GM23338 (cell line): Measurements from ENCODE around the gene FAM149B1. TPM values are rescaled to one million over a fixed set of nuclear protein-coding genes. Genes with fewer than 3 reads are reported as not detected.

Experiments
- ATAC-seq: fragments of 200-7000 bp; cut with Tn5 transposase; 3 replicates; pipeline ENCODE4 v1.9.1; 2020
- DNase-seq: peaks from one replicate; pipeline ENCODE4 v3.0.0-alpha.2; 2015; ENCODE audit warnings: low spot score
- H2AFZ ChIP-seq: fragments of 200-600 bp; sonication (generic); 2 replicates; pipeline ENCODE4 v1.8.0; 2016; ENCODE audit warnings: antibody characterized with exemption, mild to moderate bottlenecking, moderate library complexity
- H3F3A ChIP-seq: fragments of 200-600 bp; sonication (generic); replicated peaks from 2 replicates; pipeline ENCODE4 v1.8.0; 2017; ENCODE audit warnings: antibody characterized with exemption, mixed run types, low read depth
- H3K27ac ChIP-seq: fragments of 200-600 bp; sonication (generic); 2 replicates; pipeline ENCODE4 v1.6.1; 2016; ENCODE audit warnings: low read depth
- H3K27me3 ChIP-seq: fragments of 200-600 bp; sonication (generic); 2 replicates; pipeline ENCODE4 v1.8.0; 2016; ENCODE audit warnings: mild to moderate bottlenecking, mixed run types, moderate library complexity; ENCODE audit not compliant: insufficient read depth
- H3K36me3 ChIP-seq: fragments of 200-600 bp; sonication (generic); 2 replicates; pipeline ENCODE4 v1.8.0; 2016; ENCODE audit warnings: mild to moderate bottlenecking; ENCODE audit not compliant: insufficient read depth
- H3K4me1 ChIP-seq: fragments of 200-600 bp; sonication (generic); 2 replicates; pipeline ENCODE4 v1.8.0; 2016; ENCODE audit warnings: mild to moderate bottlenecking, moderate library complexity; ENCODE audit not compliant: insufficient read depth
- H3K4me2 ChIP-seq: fragments of 200-600 bp; sonication (generic); 2 replicates; pipeline ENCODE4 v1.7.1; 2017; ENCODE audit warnings: mixed run types
- H3K4me3 ChIP-seq: fragments of 200-600 bp; sonication (generic); 2 replicates; pipeline ENCODE4 v1.6.1; 2016; ENCODE audit warnings: mixed run types
- H3K79me2 ChIP-seq: fragments of 200-600 bp; sonication (generic); replicated peaks from 2 replicates; pipeline ENCODE4 v1.8.0; 2017; ENCODE audit warnings: mild to moderate bottlenecking; ENCODE audit not compliant: insufficient read depth
- H3K9me2 ChIP-seq: fragments of 200-600 bp; sonication (generic); 2 replicates; pipeline ENCODE4 v1.8.0; 2017; ENCODE audit not compliant: insufficient read depth
- H4K20me1 ChIP-seq: fragments of 200-600 bp; sonication (generic); replicated peaks from 2 replicates; pipeline ENCODE4 v1.8.0; 2017; ENCODE audit warnings: mild to moderate bottlenecking; ENCODE audit not compliant: insufficient read depth
- H3K27ac Mint-ChIP-seq: 2 replicates; pipeline ENCODE4 v1.8.0; 2020; ENCODE audit warnings: inconsistent platforms, mild to moderate bottlenecking, moderate library complexity, mixed read lengths
- H3K27me3 Mint-ChIP-seq: 3 replicates; pipeline ENCODE4 v1.8.0; 2022; ENCODE audit warnings: low read depth, mild to moderate bottlenecking, moderate library complexity, mixed read lengths, inconsistent platforms; ENCODE audit not compliant: insufficient read depth, poor library complexity
- H3K36me3 Mint-ChIP-seq: 3 replicates; pipeline ENCODE4 v1.8.0; 2021; ENCODE audit warnings: low read depth, mild to moderate bottlenecking, inconsistent platforms, moderate library complexity, mixed read lengths
- H3K4me1 Mint-ChIP-seq: 3 replicates; pipeline ENCODE4 v1.8.0; 2020; ENCODE audit warnings: mild to moderate bottlenecking, inconsistent platforms, mixed read lengths
- H3K4me3 Mint-ChIP-seq: 3 replicates; pipeline ENCODE4 v1.8.0; 2021; ENCODE audit warnings: moderate library complexity, mild to moderate bottlenecking, inconsistent platforms, mixed read lengths
- H3K9me3 Mint-ChIP-seq: 3 replicates; pipeline ENCODE4 v1.8.0; 2020; ENCODE audit warnings: moderate library complexity, mild to moderate bottlenecking, inconsistent platforms, mixed read lengths
- CREB1 ChIP-seq: fragments of 250-450 bp; sonication (Bioruptor Pico); IDR thresholded peaks from 2 replicates; pipeline ENCODE4 v1.5.0; 2020; ENCODE audit warnings: low read depth, mild to moderate bottlenecking, moderate library complexity
- EZH2 ChIP-seq: fragments of 200-600 bp; sonication (generic); IDR thresholded peaks from one replicate; pipeline ENCODE4 v1.8.0; 2017; ENCODE audit warnings: antibody characterized with exemption, mild to moderate bottlenecking, low read depth; ENCODE audit not compliant: unreplicated experiment
- EZH2phosphoT487 ChIP-seq: fragments of 200-600 bp; sonication (generic); IDR thresholded peaks from one replicate; pipeline ENCODE4 v1.8.1; 2018; ENCODE audit warnings: antibody characterized with exemption; ENCODE audit not compliant: unreplicated experiment
- NANOG ChIP-seq: IDR thresholded peaks from 2 replicates; pipeline ENCODE4 v1.6.1; 2016; ENCODE audit warnings: antibody characterized with exemption, borderline replicate concordance
- STAT1 ChIP-seq: IDR thresholded peaks from one replicate; pipeline ENCODE4 v1.6.1; 2016; ENCODE audit warnings: antibody characterized with exemption; ENCODE audit not compliant: unreplicated experiment
- polyA plus RNA-seq: library from polyadenylated mRNA; unstranded; fragments of >200 nt; fragmentation: Nextera tagmentation; extraction: Ambion mirVana; gene quantifications from 2 replicates; pipeline ENCODE4 v1.2.1, GENCODE V29; 2016
- total RNA-seq: library from RNA; depleted of rRNA; stranded (reverse); fragments of >200 nt; shearing (Covaris generic); gene quantifications from 2 replicates; pipeline ENCODE4 v1.2.3, GENCODE V29; 2014
- TF ChIP-seq, protein P1 (sequence below): IDR thresholded peaks from one replicate; pipeline ENCODE4 v1.6.1; 2018; ENCODE audit warnings: antibody characterized with exemption; ENCODE audit not compliant: unreplicated experiment
- TF ChIP-seq, protein P2 (sequence below): fragments of 250-450 bp; sonication (Bioruptor Pico); IDR thresholded peaks from 2 replicates; pipeline ENCODE4 v1.5.0; 2020; ENCODE audit warnings: mild to moderate bottlenecking, moderate library complexity
- TF ChIP-seq, protein P3 (sequence below), 2 experiments: fragments of 200-600 bp in 1 of 2; sonication (generic) in 1 of 2; conservative IDR thresholded peaks; 2 replicates each; pipeline versions ENCODE4 v1.5.1 to v1.6.1; 2016 to 2017; ENCODE audit warnings: antibody characterized with exemption in 2 of 2, low read depth in 2 of 2, mild to moderate bottlenecking in 2 of 2, moderate library complexity in 1 of 2

FAM149B1 gene
- total and polyA plus RNA-seq, 2 experiments from 2014 or later = 11.2 to 19.3 TPM

DNA sequence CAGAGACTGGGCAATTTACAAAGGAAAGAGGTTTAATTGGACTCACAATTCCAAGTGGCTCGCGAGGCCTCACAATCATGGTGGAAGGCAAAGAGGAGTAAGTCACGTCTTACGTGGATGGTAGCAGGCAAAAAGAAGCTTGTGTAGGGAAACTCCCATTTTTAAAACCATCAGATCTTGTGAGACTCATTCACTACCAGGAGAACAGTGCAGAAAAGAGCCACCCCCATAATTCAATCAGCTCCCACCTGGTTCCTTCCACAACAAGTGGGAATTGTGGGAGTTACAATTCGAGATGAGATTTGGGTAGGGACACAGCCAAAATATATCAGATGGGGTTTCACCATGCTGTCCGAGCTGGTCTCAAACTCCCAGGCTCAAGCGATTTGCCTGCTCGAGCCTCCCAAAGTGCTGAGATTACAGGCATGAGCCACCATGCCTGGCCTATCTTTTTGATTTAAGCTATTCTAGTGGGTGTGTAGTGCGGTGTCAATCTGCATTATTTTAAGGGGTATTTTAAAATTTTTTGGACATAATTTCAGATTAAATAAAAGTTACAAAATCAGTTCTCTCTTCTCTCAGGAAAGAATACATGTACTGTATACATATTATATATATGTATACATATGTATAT is 93.6 kb downstream of the FAM149B1 start:
- Mint-ChIP-seq H3K36me3 (peaks cover 4% of the 10 kb centered on the region; the same call in 1 of the 3 replicates), H3K4me1 (no peaks in the 10 kb centered on the region), H3K9me3 (peaks cover 14% of the 10 kb centered on the region), H3K27me3 (peaks cover 4% of the 10 kb centered on the region), H3K27ac (no peak overlapping the region), H3K4me3 (no peak overlapping the region)
- H3K36me3 ChIP-seq = no peaks in the 10 kb centered on the region; the same call in 1 of the 2 replicates
- no peaks in the 10 kb centered on the region for H3K79me2 ChIP-seq
- TF ChIP-seq, protein P1, sequence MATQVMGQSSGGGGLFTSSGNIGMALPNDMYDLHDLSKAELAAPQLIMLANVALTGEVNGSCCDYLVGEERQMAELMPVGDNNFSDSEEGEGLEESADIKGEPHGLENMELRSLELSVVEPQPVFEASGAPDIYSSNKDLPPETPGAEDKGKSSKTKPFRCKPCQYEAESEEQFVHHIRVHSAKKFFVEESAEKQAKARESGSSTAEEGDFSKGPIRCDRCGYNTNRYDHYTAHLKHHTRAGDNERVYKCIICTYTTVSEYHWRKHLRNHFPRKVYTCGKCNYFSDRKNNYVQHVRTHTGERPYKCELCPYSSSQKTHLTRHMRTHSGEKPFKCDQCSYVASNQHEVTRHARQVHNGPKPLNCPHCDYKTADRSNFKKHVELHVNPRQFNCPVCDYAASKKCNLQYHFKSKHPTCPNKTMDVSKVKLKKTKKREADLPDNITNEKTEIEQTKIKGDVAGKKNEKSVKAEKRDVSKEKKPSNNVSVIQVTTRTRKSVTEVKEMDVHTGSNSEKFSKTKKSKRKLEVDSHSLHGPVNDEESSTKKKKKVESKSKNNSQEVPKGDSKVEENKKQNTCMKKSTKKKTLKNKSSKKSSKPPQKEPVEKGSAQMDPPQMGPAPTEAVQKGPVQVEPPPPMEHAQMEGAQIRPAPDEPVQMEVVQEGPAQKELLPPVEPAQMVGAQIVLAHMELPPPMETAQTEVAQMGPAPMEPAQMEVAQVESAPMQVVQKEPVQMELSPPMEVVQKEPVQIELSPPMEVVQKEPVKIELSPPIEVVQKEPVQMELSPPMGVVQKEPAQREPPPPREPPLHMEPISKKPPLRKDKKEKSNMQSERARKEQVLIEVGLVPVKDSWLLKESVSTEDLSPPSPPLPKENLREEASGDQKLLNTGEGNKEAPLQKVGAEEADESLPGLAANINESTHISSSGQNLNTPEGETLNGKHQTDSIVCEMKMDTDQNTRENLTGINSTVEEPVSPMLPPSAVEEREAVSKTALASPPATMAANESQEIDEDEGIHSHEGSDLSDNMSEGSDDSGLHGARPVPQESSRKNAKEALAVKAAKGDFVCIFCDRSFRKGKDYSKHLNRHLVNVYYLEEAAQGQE = no peak
- TF ChIP-seq EZH2phosphoT487 (no peak), EZH2 (no peak), CREB1 (no peak), STAT1 (no peak), NANOG (no peak)
- TF ChIP-seq, protein P2, sequence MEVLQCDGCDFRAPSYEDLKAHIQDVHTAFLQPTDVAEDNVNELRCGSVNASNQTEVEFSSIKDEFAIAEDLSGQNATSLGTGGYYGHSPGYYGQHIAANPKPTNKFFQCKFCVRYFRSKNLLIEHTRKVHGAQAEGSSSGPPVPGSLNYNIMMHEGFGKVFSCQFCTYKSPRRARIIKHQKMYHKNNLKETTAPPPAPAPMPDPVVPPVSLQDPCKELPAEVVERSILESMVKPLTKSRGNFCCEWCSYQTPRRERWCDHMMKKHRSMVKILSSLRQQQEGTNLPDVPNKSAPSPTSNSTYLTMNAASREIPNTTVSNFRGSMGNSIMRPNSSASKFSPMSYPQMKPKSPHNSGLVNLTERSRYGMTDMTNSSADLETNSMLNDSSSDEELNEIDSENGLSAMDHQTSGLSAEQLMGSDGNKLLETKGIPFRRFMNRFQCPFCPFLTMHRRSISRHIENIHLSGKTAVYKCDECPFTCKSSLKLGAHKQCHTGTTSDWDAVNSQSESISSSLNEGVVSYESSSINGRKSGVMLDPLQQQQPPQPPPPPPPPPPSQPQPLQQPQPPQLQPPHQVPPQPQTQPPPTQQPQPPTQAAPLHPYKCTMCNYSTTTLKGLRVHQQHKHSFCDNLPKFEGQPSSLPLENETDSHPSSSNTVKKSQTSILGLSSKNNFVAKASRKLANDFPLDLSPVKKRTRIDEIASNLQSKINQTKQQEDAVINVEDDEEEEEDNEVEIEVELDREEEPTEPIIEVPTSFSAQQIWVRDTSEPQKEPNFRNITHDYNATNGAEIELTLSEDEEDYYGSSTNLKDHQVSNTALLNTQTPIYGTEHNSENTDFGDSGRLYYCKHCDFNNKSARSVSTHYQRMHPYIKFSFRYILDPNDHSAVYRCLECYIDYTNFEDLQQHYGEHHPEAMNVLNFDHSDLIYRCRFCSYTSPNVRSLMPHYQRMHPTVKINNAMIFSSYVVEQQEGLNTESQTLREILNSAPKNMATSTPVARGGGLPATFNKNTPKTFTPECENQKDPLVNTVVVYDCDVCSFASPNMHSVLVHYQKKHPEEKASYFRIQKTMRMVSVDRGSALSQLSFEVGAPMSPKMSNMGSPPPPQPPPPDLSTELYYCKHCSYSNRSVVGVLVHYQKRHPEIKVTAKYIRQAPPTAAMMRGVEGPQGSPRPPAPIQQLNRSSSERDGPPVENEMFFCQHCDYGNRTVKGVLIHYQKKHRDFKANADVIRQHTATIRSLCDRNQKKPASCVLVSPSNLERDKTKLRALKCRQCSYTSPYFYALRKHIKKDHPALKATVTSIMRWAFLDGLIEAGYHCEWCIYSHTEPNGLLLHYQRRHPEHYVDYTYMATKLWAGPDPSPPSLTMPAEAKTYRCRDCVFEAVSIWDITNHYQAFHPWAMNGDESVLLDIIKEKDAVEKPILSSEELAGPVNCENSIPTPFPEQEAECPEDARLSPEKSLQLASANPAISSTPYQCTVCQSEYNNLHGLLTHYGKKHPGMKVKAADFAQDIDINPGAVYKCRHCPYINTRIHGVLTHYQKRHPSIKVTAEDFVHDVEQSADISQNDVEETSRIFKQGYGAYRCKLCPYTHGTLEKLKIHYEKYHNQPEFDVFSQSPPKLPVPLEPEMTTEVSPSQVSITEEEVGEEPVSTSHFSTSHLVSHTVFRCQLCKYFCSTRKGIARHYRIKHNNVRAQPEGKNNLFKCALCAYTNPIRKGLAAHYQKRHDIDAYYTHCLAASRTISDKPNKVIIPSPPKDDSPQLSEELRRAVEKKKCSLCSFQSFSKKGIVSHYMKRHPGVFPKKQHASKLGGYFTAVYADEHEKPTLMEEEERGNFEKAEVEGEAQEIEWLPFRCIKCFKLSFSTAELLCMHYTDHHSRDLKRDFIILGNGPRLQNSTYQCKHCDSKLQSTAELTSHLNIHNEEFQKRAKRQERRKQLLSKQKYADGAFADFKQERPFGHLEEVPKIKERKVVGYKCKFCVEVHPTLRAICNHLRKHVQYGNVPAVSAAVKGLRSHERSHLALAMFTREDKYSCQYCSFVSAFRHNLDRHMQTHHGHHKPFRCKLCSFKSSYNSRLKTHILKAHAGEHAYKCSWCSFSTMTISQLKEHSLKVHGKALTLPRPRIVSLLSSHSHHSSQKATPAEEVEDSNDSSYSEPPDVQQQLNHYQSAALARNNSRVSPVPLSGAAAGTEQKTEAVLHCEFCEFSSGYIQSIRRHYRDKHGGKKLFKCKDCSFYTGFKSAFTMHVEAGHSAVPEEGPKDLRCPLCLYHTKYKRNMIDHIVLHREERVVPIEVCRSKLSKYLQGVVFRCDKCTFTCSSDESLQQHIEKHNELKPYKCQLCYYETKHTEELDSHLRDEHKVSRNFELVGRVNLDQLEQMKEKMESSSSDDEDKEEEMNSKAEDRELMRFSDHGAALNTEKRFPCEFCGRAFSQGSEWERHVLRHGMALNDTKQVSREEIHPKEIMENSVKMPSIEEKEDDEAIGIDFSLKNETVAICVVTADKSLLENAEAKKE = no peak
- TF ChIP-seq, protein P3, sequence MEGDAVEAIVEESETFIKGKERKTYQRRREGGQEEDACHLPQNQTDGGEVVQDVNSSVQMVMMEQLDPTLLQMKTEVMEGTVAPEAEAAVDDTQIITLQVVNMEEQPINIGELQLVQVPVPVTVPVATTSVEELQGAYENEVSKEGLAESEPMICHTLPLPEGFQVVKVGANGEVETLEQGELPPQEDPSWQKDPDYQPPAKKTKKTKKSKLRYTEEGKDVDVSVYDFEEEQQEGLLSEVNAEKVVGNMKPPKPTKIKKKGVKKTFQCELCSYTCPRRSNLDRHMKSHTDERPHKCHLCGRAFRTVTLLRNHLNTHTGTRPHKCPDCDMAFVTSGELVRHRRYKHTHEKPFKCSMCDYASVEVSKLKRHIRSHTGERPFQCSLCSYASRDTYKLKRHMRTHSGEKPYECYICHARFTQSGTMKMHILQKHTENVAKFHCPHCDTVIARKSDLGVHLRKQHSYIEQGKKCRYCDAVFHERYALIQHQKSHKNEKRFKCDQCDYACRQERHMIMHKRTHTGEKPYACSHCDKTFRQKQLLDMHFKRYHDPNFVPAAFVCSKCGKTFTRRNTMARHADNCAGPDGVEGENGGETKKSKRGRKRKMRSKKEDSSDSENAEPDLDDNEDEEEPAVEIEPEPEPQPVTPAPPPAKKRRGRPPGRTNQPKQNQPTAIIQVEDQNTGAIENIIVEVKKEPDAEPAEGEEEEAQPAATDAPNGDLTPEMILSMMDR (conservative IDR thresholded peaks at IDR 0.05; ENCODE audit: low read depth in 2 of 2) = no peak
- H4K20me1 ChIP-seq = no peaks in the 10 kb centered on the region
- H3K4me1 ChIP-seq = no peaks in the 10 kb centered on the region
- H3K27me3 ChIP-seq = no peaks in the 10 kb centered on the region
- H2AFZ ChIP-seq = no peak overlapping the region
- H3F3A ChIP-seq = no peaks in the 10 kb centered on the region
- ATAC-seq (no peak), DNase-seq (no peak)
- H3K9me2 ChIP-seq = no peaks in the 10 kb centered on the region
- H3K4me3 ChIP-seq = no peak overlapping the region
- no peak overlapping the region for H3K4me2 ChIP-seq
- H3K27ac ChIP-seq = no peak overlapping the region
